ENCODE results near the gene MAGEA9B.
A peak's percentile ranks its signal among the peaks of the same experiment; 100 is the strongest.

Gene MAGEA9B

DNA sequence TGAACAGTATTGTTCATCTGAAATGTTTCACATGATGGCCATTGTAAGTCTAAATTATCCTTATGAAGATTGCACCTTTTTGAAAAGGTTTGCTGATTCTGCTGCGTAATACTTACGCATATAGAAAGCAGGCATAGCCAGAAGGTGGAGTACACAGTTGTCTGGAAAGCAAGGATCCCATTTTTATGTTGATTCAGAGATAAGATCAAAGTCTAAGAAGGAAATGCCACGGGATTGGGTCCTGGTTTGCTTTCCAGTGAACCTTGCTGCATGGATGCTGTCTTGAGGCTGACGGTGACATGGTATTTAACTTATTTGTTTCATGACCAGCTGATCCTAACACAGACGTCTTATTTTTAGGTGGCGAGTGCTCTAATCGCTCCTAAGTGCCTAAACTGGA lies 15.5 kb downstream of the MAGEA9B start:
- CTCF ChIA-PET = interaction anchor here (0.6 kb wide), 1 partner anchor 707 kb away, joined by 3 read pairs; no protein-coding TSS in a partner anchor
- TF ChIP-seq LEF1 (IDR thresholded peaks at IDR 0.05; ENCODE audit: borderline replicate concordance) (no peak), BHLHE40 (IDR thresholded peaks at IDR 0.05; ENCODE audit: borderline replicate concordance) (no peak), CTBP1 (IDR thresholded peaks at IDR 0.05; ENCODE audit: borderline replicate concordance) (no peak), FOXM1 (IDR thresholded peaks at IDR 0.05; ENCODE audit: borderline replicate concordance) (no peak), FOXK2 (IDR thresholded peaks at IDR 0.05) (no peak), HDGF (IDR thresholded peaks at IDR 0.05; ENCODE audit: borderline replicate concordance) (no peak), ARNT (IDR thresholded peaks at IDR 0.05) (no peak), ELF4 (IDR thresholded peaks at IDR 0.05) (no peak), TARDBP (IDR thresholded peaks at IDR 0.05) (no peak), FOXA1 (IDR thresholded peaks at IDR 0.05) (no peak)
- TF ChIP-seq, protein P1, sequence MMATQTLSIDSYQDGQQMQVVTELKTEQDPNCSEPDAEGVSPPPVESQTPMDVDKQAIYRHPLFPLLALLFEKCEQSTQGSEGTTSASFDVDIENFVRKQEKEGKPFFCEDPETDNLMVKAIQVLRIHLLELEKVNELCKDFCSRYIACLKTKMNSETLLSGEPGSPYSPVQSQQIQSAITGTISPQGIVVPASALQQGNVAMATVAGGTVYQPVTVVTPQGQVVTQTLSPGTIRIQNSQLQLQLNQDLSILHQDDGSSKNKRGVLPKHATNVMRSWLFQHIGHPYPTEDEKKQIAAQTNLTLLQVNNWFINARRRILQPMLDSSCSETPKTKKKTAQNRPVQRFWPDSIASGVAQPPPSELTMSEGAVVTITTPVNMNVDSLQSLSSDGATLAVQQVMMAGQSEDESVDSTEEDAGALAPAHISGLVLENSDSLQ (IDR thresholded peaks at IDR 0.05) = no peak
- DNase-seq (ENCODE audit: extremely low spot score) = no peak
- POLR2A ChIA-PET = no interaction called here

DNA sequence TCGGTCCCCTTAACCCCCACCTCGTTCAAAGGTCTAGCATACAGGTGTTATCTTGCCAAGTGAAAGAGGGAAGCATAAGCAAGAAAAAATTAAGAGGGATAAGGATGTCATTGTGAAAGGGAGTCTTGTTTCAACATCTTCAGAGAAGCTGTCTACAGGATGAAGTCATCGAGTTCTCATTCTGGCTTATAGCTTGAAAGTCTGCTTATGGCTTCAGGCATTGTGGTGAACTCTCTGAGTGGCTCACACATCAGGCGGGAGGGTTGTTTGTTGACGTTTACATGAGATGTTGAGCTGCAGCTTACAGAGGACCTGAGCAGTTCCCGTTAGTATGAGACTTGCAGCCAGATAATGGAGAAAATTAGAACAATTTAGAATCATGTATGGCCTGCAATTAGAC lies 16.6 kb downstream of the MAGEA9B start:
- POLR2A ChIA-PET = interaction anchor here (0.9 kb wide), 1 partner anchor 30 kb away, joined by 3 read pairs; the partner anchor contains the start of gene EOLA1
- no peak for TF ChIP-seq FOXK2 (IDR thresholded peaks at IDR 0.05)
- no peak for TF ChIP-seq ARNT (IDR thresholded peaks at IDR 0.05)
- no peak for TF ChIP-seq FOXM1 (IDR thresholded peaks at IDR 0.05; ENCODE audit: borderline replicate concordance)
- TF ChIP-seq FOXA1 (IDR thresholded peaks at IDR 0.05) = no peak
- no peak for TF ChIP-seq L3MBTL2 (conservative IDR thresholded peaks at IDR 0.05)
- no peak for TF ChIP-seq BHLHE40 (IDR thresholded peaks at IDR 0.05; ENCODE audit: borderline replicate concordance)
- TF ChIP-seq, protein P1 (IDR thresholded peaks at IDR 0.05) = no peak
- TF ChIP-seq LEF1 (IDR thresholded peaks at IDR 0.05; ENCODE audit: borderline replicate concordance) = no peak
- no peak for TF ChIP-seq TARDBP (IDR thresholded peaks at IDR 0.05)
- TF ChIP-seq ZNF384 (IDR thresholded peaks at IDR 0.05) = no peak
- TF ChIP-seq CTBP1 (IDR thresholded peaks at IDR 0.05; ENCODE audit: borderline replicate concordance) = no peak
- TF ChIP-seq HDGF (IDR thresholded peaks at IDR 0.05; ENCODE audit: borderline replicate concordance) = no peak
- no peak for TF ChIP-seq NFRKB (IDR thresholded peaks at IDR 0.05)
- no peak for TF ChIP-seq SUZ12 (IDR thresholded peaks at IDR 0.05)
- no peak for TF ChIP-seq SP1 (IDR thresholded peaks at IDR 0.05)

DNA sequence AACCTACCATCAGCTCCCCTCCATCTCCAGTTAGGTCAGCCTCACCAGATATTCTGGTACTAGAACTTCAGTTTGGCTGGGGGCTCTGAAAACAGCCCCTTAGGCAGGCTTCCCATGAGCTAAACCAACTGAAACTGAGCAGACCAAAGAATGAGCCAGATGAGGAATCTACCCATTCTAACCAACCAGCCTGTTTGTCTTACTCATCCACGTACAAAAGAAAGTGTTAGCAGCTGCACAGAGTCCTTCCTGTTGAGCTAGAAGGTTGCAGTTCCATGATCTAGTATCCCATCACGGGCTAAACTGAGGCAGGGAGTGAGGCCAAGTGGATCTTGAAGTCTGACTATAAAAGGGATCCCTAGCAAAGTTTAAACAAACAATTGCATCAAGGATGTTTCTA lies 17.5 kb downstream of the MAGEA9B start:
- TF ChIP-seq BHLHE40 (IDR thresholded peaks at IDR 0.05; ENCODE audit: borderline replicate concordance) = no peak
- no peak for TF ChIP-seq FOXA1 (IDR thresholded peaks at IDR 0.05)
- TF ChIP-seq, protein P1 (IDR thresholded peaks at IDR 0.05) = no peak
- no peak for TF ChIP-seq SP1 (IDR thresholded peaks at IDR 0.05)
- no peak for TF ChIP-seq FOXM1 (IDR thresholded peaks at IDR 0.05; ENCODE audit: borderline replicate concordance)
- no peak for TF ChIP-seq NFRKB (IDR thresholded peaks at IDR 0.05)
- TF ChIP-seq ZNF384 (IDR thresholded peaks at IDR 0.05) = no peak
- TF ChIP-seq SUZ12 (IDR thresholded peaks at IDR 0.05) = no peak
- TF ChIP-seq L3MBTL2 (conservative IDR thresholded peaks at IDR 0.05) = no peak
- no peak for TF ChIP-seq ELF4 (IDR thresholded peaks at IDR 0.05)
- TF ChIP-seq ARNT (IDR thresholded peaks at IDR 0.05) = no peak
- TF ChIP-seq LEF1 (IDR thresholded peaks at IDR 0.05; ENCODE audit: borderline replicate concordance) = no peak
- TF ChIP-seq FOXK2 (IDR thresholded peaks at IDR 0.05) = no peak
- no peak for TF ChIP-seq CTBP1 (IDR thresholded peaks at IDR 0.05; ENCODE audit: borderline replicate concordance)
- no peak for DNase-seq (ENCODE audit: extremely low spot score)
- POLR2A ChIA-PET = no interaction called here

More for the DNA sequence above, 16.6 kb downstream of the MAGEA9B start:
- DNase-seq (ENCODE audit: extremely low spot score) = peak; percentile 48
- CTCF ChIA-PET = no interaction called here

DNA sequence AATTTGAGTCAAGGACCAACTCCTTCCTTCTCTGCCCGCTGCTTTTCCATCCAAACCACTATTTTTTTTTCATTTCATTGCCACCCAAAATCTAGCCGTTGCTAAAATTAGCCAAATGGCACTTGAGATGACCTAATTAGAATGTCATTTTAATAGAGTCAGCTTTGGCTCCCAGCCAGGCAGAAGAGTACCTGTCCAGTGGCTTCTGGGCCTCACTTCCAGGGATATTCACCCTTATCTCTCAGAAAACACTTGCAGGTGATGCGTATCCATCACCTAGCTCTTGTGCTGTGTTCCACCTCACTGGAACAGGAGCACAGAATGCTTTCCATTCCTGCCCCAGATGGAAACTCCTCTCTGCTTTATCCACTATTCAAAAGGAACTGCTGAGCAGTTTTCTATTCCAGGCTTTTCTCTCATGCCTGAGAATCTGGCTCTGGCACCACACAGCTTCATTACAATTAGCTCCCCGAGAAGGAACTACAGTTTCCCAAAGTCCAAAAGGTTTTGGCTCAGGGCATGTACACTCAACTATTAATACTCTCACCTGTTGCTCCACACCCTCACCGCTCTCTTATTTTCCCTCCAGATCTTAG lies 18.5 kb downstream of the MAGEA9B start:
- DNase-seq (ENCODE audit: extremely low spot score) = no peak
- ChIA-PET CTCF (no interaction called here), POLR2A (no interaction called here)
- TF ChIP-seq HDGF (IDR thresholded peaks at IDR 0.05; ENCODE audit: borderline replicate concordance) = no peak

More for the DNA sequence above, 17.5 kb downstream of the MAGEA9B start:
- CTCF ChIA-PET = interaction anchor here (0.6 kb wide), 1 partner anchor 58 kb away, joined by 4 read pairs; no protein-coding TSS in a partner anchor

DNA sequence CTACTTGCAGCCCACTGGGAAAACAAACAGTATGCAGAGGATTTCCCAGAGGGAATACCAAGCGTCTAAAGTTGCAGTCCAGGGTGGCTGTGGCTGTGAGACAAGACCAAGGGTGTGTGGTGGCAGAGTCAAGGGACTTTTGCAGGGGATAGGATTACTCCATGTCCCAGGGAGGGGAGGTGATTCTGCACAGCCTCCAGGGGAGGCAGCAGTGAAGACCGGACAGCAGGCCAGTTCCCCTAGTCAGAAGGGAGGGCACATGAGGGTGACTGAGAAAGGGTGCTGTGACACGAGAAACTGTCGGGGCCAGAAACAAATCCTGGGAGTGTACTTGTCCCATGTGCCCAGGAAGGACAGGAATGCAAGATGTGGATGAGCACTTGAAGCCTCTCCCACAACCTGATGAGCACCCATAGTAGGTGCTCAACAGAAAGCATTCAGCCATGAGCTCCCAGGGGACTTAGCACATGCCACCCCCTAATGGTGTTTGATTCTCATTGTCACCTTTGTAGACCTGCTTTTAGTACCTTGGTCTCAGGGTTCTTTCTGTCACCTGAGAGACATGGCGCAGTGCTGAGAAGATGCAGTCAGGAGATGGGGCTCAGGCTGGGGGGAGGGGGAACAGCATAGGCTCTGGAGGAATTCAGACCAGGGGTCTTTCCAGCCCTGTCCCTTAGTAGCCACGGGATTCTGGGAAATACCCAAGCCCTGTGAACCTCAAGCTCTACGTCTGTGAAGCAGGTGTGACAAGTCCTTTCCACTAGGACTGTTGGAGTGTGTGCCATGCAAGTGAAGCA lies 19.4 kb downstream of the MAGEA9B start:
- DNase-seq (ENCODE audit: extremely low spot score) = no peak
- ChIA-PET POLR2A (no interaction called here), CTCF (no interaction called here)
- TF ChIP-seq ZNF384 (IDR thresholded peaks at IDR 0.05) = no peak
- TF ChIP-seq LEF1 (IDR thresholded peaks at IDR 0.05; ENCODE audit: borderline replicate concordance) = no peak
- no peak for TF ChIP-seq NFRKB (IDR thresholded peaks at IDR 0.05)
- no peak for TF ChIP-seq FOXA1 (IDR thresholded peaks at IDR 0.05)
- TF ChIP-seq L3MBTL2 (conservative IDR thresholded peaks at IDR 0.05) = no peak
- no peak for TF ChIP-seq BHLHE40 (IDR thresholded peaks at IDR 0.05; ENCODE audit: borderline replicate concordance)
- no peak for TF ChIP-seq CTBP1 (IDR thresholded peaks at IDR 0.05; ENCODE audit: borderline replicate concordance)
- no peak for TF ChIP-seq SP1 (IDR thresholded peaks at IDR 0.05)
- TF ChIP-seq FOXM1 (IDR thresholded peaks at IDR 0.05; ENCODE audit: borderline replicate concordance) = no peak
- no peak for TF ChIP-seq SUZ12 (IDR thresholded peaks at IDR 0.05)
- TF ChIP-seq HDGF (IDR thresholded peaks at IDR 0.05; ENCODE audit: borderline replicate concordance) = no peak
- TF ChIP-seq ARNT (IDR thresholded peaks at IDR 0.05) = no peak
- TF ChIP-seq, protein P1 (IDR thresholded peaks at IDR 0.05) = no peak
- TF ChIP-seq ELF4 (IDR thresholded peaks at IDR 0.05) = no peak
